Neural cell (in vitro differentiated cells): ENCODE results near the gene DTYMK. TPM values are rescaled to one million over a fixed set of nuclear protein-coding genes. Genes with fewer than 3 reads are reported as not detected.

Experiments
- H2AFZ ChIP-seq: fragments of 200-600, 300-800 bp; sonication (generic), shearing (Covaris generic); 2 replicates; pipeline ENCODE4 v1.6.0; 2014; ENCODE audit warnings: low read depth, mild to moderate bottlenecking, antibody characterized with exemption, low read length, moderate library complexity
- H3F3A ChIP-seq: fragments of 200-600 bp; shearing (Covaris generic); 2 replicates; pipeline ENCODE4 v1.6.1; 2016; ENCODE audit warnings: mild to moderate bottlenecking, moderate library complexity, mixed read lengths, antibody characterized with exemption, low read length; ENCODE audit not compliant: insufficient read depth, poor library complexity, severe bottlenecking
- H3K27ac ChIP-seq: fragments of 200-600, 300-800 bp; sonication (generic), shearing (Covaris generic); 2 replicates; pipeline ENCODE4 v1.5.1; 2014; ENCODE audit warnings: mild to moderate bottlenecking, low read length, moderate library complexity
- H3K27me3 ChIP-seq: fragments of 300-800, 200-600 bp; sonication (generic), shearing (Covaris generic); 2 replicates; pipeline ENCODE4 v1.6.0; 2014; ENCODE audit warnings: mild to moderate bottlenecking, low read depth, low read length, moderate library complexity; ENCODE audit not compliant: insufficient read depth
- H3K36me3 ChIP-seq: fragments of 300-800, 200-600 bp; sonication (generic), shearing (Covaris generic); 2 replicates; pipeline ENCODE4 v1.5.1; 2014; ENCODE audit warnings: mild to moderate bottlenecking, antibody characterized with exemption, low read length, moderate library complexity; ENCODE audit not compliant: insufficient read depth
- H3K4me2 ChIP-seq: fragments of 300-800, 200-600 bp; sonication (generic), shearing (Covaris generic); 2 replicates; pipeline ENCODE4 v1.6.0; 2014; ENCODE audit warnings: mild to moderate bottlenecking, low read length
- H3K4me3 ChIP-seq: fragments of 300-800, 200-600 bp; sonication (generic), shearing (Covaris generic); 2 replicates; pipeline ENCODE4 v1.5.1; 2014; ENCODE audit warnings: mild to moderate bottlenecking, low read length, moderate library complexity
- H3K79me2 ChIP-seq: fragments of 200-600 bp; shearing (Covaris generic); replicated peaks from 2 replicates; pipeline ENCODE4 v1.6.0; 2014; ENCODE audit warnings: mild to moderate bottlenecking, low read length, moderate library complexity; ENCODE audit not compliant: insufficient read depth
- H3K9ac ChIP-seq: fragments of 300-800, 200-600 bp; sonication (generic), shearing (Covaris generic); 2 replicates; pipeline ENCODE4 v1.6.1; 2016; ENCODE audit warnings: mild to moderate bottlenecking, low read length, mixed read lengths
- H3K9me2 ChIP-seq: fragments of 200-600 bp; shearing (Covaris generic); 2 replicates; pipeline ENCODE4 v1.6.1; 2016; ENCODE audit warnings: mild to moderate bottlenecking, low read length, mixed read lengths; ENCODE audit not compliant: insufficient read depth
- H3K9me3 ChIP-seq: fragments of 200-600, 300-800 bp; sonication (generic), shearing (Covaris generic); 2 replicates; pipeline ENCODE4 v1.6.1; 2016; ENCODE audit warnings: mild to moderate bottlenecking, mixed run types, low read length, moderate library complexity, mixed read lengths
- H4K20me1 ChIP-seq: fragments of 200-600 bp; shearing (Covaris generic); 2 replicates; pipeline ENCODE4 v1.6.1; 2016; ENCODE audit warnings: mild to moderate bottlenecking, mixed run types; ENCODE audit not compliant: insufficient read depth
- EP300 ChIP-seq: fragments of 450-650 bp; conservative IDR thresholded peaks from 2 replicates; pipeline ENCODE4 v1.6.1; 2014; ENCODE audit warnings: antibody characterized with exemption, mild to moderate bottlenecking, moderate library complexity; ENCODE audit not compliant: poor library complexity, severe bottlenecking
- EZH2 ChIP-seq: fragments of 200-600, 300-800 bp; shearing (Covaris generic), sonication (generic); IDR thresholded peaks from 2 replicates; pipeline ENCODE4 v1.6.1; 2014; ENCODE audit warnings: antibody characterized with exemption, low read length, borderline replicate concordance, mild to moderate bottlenecking; ENCODE audit not compliant: insufficient read depth, poor library complexity, severe bottlenecking
- MXI1 ChIP-seq: fragments of 450-650 bp; conservative IDR thresholded peaks from 2 replicates; pipeline ENCODE4 v1.6.1; 2014; ENCODE audit warnings: antibody characterized with exemption, mild to moderate bottlenecking; ENCODE audit not compliant: poor library complexity, severe bottlenecking
- POLR2AphosphoS5 ChIP-seq: IDR thresholded peaks from 2 replicates; pipeline ENCODE4 v1.6.1; 2012
- RAD21 ChIP-seq: fragments of 450-650 bp; conservative IDR thresholded peaks from 2 replicates; pipeline ENCODE4 v1.6.1; 2014; ENCODE audit warnings: antibody characterized with exemption, mild to moderate bottlenecking, moderate library complexity
- SMC3 ChIP-seq: fragments of 450-650 bp; conservative IDR thresholded peaks from 2 replicates; pipeline ENCODE4 v1.6.1; 2014; ENCODE audit warnings: antibody characterized with exemption, mild to moderate bottlenecking, moderate library complexity; ENCODE audit not compliant: poor library complexity
- TAF1 ChIP-seq: IDR thresholded peaks from 2 replicates; pipeline ENCODE4 v1.6.1; 2012; ENCODE audit warnings: low read depth
- polyA plus RNA-seq: library from polyadenylated mRNA; depleted of rRNA; stranded (reverse); fragments of >200 nt; gene quantifications from 2 replicates; pipeline ENCODE4 v1.2.3, GENCODE V29; 2014
- TF ChIP-seq, protein P1 (sequence below): IDR thresholded peaks from 2 replicates; pipeline ENCODE4 v1.6.1; 2012; ENCODE audit warnings: borderline replicate concordance
- TF ChIP-seq, protein P2 (sequence below): fragments of 450-650 bp; IDR thresholded peaks from 2 replicates; pipeline ENCODE4 v1.5.1; 2014; ENCODE audit warnings: antibody characterized with exemption, mild to moderate bottlenecking, moderate library complexity; ENCODE audit not compliant: poor library complexity, severe bottlenecking

DTYMK gene
- polyA plus RNA-seq, 1 donor from 2014 or later: 33.5 TPM

DNA sequence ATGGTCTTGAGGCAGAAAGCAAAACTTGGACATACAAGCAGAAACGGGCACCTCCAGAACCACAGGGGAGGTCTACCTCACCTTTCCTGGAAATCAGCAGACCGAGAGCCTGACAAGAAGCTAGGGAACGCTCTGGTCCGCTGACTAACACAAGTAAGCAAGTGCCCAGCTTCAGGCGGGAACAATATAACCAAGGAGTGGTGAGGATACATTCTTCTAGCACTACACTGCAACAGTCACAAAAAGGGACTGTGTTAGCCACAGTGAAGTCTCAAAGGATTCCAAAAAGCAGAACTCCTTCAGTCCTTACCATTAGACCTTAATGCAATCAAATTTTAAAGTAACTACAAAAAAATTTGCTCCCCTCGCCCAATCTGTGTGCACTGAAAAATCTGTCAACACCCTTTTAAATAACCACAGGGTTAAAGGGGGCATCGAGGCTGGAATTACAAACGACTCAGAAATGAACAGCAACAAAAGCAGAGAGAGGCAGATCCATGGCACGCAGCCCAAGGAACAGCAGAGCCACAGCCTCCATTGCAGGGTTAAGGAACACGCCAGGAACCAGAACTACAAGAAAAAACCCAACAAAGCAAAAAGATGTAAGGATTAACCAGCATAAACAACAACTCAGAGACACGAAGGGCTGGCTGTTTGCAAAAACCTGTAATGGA is 56.7 kb downstream of the DTYMK start:
- H3F3A ChIP-seq: no peaks in the 10 kb centered on the region
- H3K27me3 ChIP-seq: no peaks in the 10 kb centered on the region
- H3K79me2 ChIP-seq: peaks cover 15% of the 10 kb centered on the region
- peaks cover 4% of the 10 kb centered on the region for H3K36me3 ChIP-seq
- H3K4me3 ChIP-seq: no peak overlapping the region
- H3K9ac ChIP-seq: no peak overlapping the region
- H4K20me1 ChIP-seq: no peaks in the 10 kb centered on the region
- no peaks in the 10 kb centered on the region for H3K9me2 ChIP-seq
- TF ChIP-seq POLR2AphosphoS5 (no peak), EZH2 (no peak), TAF1 (no peak), MXI1 (no peak), RAD21 (no peak)
- TF ChIP-seq, protein P1, sequence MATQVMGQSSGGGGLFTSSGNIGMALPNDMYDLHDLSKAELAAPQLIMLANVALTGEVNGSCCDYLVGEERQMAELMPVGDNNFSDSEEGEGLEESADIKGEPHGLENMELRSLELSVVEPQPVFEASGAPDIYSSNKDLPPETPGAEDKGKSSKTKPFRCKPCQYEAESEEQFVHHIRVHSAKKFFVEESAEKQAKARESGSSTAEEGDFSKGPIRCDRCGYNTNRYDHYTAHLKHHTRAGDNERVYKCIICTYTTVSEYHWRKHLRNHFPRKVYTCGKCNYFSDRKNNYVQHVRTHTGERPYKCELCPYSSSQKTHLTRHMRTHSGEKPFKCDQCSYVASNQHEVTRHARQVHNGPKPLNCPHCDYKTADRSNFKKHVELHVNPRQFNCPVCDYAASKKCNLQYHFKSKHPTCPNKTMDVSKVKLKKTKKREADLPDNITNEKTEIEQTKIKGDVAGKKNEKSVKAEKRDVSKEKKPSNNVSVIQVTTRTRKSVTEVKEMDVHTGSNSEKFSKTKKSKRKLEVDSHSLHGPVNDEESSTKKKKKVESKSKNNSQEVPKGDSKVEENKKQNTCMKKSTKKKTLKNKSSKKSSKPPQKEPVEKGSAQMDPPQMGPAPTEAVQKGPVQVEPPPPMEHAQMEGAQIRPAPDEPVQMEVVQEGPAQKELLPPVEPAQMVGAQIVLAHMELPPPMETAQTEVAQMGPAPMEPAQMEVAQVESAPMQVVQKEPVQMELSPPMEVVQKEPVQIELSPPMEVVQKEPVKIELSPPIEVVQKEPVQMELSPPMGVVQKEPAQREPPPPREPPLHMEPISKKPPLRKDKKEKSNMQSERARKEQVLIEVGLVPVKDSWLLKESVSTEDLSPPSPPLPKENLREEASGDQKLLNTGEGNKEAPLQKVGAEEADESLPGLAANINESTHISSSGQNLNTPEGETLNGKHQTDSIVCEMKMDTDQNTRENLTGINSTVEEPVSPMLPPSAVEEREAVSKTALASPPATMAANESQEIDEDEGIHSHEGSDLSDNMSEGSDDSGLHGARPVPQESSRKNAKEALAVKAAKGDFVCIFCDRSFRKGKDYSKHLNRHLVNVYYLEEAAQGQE: no peak
- no peaks in the 10 kb centered on the region for H3K9me3 ChIP-seq
- H3K4me2 ChIP-seq: no peak overlapping the region
- no peak overlapping the region for H2AFZ ChIP-seq
- no peak overlapping the region for H3K27ac ChIP-seq

DNA sequence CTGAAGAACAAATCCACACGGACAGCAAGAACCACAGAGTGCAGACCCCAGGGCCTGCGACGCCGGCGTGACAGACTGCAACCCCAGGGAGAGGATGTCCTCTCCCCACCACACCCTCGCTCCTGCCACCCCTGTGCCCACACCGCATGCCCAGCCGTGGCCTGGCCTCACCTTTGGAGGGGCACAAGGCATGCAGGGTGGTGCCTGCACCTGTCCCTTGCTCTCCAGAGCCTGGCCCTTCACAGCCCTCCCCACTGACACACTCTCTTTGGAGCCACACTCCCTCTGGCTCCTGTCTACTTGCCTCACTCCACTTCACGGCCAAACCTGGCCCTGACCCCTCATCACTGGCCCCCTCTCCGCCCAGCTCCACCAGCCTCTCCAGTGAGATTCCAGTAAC is 58.9 kb downstream of the DTYMK start:
- Histone ChIP-seq H3K36me3 (peaks cover 4% of the 10 kb centered on the region), H3K79me2 (peaks cover 12% of the 10 kb centered on the region), H3K9me3 (no peaks in the 10 kb centered on the region), H3K27ac (no peak overlapping the region), H3F3A (no peaks in the 10 kb centered on the region), H3K4me2 (no peak overlapping the region), H3K9me2 (no peaks in the 10 kb centered on the region), H2AFZ (no peak overlapping the region), H3K4me3 (no peak overlapping the region), H4K20me1 (no peaks in the 10 kb centered on the region), H3K9ac (no peak overlapping the region), H3K27me3 (no peaks in the 10 kb centered on the region)
- TF ChIP-seq EZH2 (no peak), TAF1 (no peak), EP300 (no peak), SMC3 (no peak), MXI1 (no peak), RAD21 (no peak), POLR2AphosphoS5 (no peak)
- TF ChIP-seq, protein P2, sequence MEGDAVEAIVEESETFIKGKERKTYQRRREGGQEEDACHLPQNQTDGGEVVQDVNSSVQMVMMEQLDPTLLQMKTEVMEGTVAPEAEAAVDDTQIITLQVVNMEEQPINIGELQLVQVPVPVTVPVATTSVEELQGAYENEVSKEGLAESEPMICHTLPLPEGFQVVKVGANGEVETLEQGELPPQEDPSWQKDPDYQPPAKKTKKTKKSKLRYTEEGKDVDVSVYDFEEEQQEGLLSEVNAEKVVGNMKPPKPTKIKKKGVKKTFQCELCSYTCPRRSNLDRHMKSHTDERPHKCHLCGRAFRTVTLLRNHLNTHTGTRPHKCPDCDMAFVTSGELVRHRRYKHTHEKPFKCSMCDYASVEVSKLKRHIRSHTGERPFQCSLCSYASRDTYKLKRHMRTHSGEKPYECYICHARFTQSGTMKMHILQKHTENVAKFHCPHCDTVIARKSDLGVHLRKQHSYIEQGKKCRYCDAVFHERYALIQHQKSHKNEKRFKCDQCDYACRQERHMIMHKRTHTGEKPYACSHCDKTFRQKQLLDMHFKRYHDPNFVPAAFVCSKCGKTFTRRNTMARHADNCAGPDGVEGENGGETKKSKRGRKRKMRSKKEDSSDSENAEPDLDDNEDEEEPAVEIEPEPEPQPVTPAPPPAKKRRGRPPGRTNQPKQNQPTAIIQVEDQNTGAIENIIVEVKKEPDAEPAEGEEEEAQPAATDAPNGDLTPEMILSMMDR: no peak
- TF ChIP-seq, protein P1: no peak

Other genes starting within 250 kb of the DTYMK start
- 580 and 628 TPM in 2 replicates for gene STK25, start 178.2 kb downstream of the DTYMK start, polyA plus RNA-seq
- 2.3 and 3.9 TPM in 2 replicates for gene BOK, start 128.1 kb downstream of the DTYMK start, polyA plus RNA-seq
- gene THAP4, start 49.7 kb downstream of the DTYMK start, polyA plus RNA-seq: 30.8 and 33.0 TPM in 2 replicates
- gene ATG4B, start 49.1 kb downstream of the DTYMK start, polyA plus RNA-seq: 128 and 140 TPM in 2 replicates
- 22.8 and 33.9 TPM in 2 replicates for gene ING5, start 15.2 kb upstream of the DTYMK start, polyA plus RNA-seq
- 12.6 and 16.0 TPM in 2 replicates for gene D2HGDH, start 47.8 kb upstream of the DTYMK start, polyA plus RNA-seq
- gene GAL3ST2, start 90.0 kb upstream of the DTYMK start, polyA plus RNA-seq: not detected in 2 replicates
- gene NEU4, start 122.4 kb upstream of the DTYMK start, polyA plus RNA-seq: not detected in 2 replicates
- gene PDCD1, start 172.1 kb upstream of the DTYMK start, polyA plus RNA-seq: not detected in 2 replicates
- 1.2 and 1.8 TPM in 2 replicates for gene RTP5, start 182.9 kb upstream of the DTYMK start, polyA plus RNA-seq